ENCODE data around the gene SELENOI.

Gene SELENOI

DNA sequence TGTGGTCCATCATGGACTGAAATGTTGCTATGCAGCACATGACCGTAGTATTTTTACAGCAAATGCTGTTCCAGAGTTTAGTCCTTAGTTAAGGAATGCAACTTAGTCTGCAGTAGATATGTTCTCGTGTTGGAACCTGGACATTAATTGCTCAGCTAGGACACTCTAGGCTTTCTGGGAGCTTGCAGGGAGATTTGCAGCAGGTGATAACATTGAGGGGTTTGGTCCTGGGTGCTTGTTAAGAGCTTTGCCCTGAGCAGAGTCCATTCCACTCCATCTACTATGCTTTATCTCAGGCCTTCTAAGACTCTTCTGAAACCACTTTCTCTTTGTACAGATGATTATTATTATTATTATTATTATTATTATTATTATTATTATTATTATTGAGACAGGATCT, 82.9 kb downstream of the SELENOI start:
- Histone ChIP-seq H3K27me3 (ENCODE audit: low read length) (no peaks in the 10 kb centered on the region), H3K36me3 (ENCODE audit: low read length) (no peaks in the 10 kb centered on the region), H2AFZ (ENCODE audit: low read depth, low read length, severe bottlenecking) (no peak overlapping the region), H3K4me3 (ENCODE audit: insufficient read depth, low read length, poor library complexity, severe bottlenecking) (no peak overlapping the region), H3K9me3 (ENCODE audit: insufficient read depth, low read length) (no peaks in the 10 kb centered on the region), H3K27ac (ENCODE audit: low read depth, low read length) (no peak overlapping the region), H4K20me1 (ENCODE audit: low read depth, low read length) (no peaks in the 10 kb centered on the region), H3K4me2 (ENCODE audit: low read depth, low read length, poor library complexity, severe bottlenecking) (no peak overlapping the region), H3K79me2 (ENCODE audit: insufficient read depth, low read length) (no peaks in the 10 kb centered on the region), H3F3A (ENCODE audit: insufficient read depth) (no peaks in the 10 kb centered on the region), H3K9me2 (replicated peaks; ENCODE audit: insufficient read depth, low read length) (no peaks in the 10 kb centered on the region), H3K9ac (ENCODE audit: low read length) (no peak overlapping the region)
- TF ChIP-seq, protein P1, sequence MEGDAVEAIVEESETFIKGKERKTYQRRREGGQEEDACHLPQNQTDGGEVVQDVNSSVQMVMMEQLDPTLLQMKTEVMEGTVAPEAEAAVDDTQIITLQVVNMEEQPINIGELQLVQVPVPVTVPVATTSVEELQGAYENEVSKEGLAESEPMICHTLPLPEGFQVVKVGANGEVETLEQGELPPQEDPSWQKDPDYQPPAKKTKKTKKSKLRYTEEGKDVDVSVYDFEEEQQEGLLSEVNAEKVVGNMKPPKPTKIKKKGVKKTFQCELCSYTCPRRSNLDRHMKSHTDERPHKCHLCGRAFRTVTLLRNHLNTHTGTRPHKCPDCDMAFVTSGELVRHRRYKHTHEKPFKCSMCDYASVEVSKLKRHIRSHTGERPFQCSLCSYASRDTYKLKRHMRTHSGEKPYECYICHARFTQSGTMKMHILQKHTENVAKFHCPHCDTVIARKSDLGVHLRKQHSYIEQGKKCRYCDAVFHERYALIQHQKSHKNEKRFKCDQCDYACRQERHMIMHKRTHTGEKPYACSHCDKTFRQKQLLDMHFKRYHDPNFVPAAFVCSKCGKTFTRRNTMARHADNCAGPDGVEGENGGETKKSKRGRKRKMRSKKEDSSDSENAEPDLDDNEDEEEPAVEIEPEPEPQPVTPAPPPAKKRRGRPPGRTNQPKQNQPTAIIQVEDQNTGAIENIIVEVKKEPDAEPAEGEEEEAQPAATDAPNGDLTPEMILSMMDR (IDR thresholded peaks at IDR 0.05; ENCODE audit: insufficient read depth, low read length, poor library complexity, severe bottlenecking): no peak
- TF ChIP-seq EZH2phosphoT487 (conservative IDR thresholded peaks at IDR 0.05; ENCODE audit: low read length): no peak

DNA sequence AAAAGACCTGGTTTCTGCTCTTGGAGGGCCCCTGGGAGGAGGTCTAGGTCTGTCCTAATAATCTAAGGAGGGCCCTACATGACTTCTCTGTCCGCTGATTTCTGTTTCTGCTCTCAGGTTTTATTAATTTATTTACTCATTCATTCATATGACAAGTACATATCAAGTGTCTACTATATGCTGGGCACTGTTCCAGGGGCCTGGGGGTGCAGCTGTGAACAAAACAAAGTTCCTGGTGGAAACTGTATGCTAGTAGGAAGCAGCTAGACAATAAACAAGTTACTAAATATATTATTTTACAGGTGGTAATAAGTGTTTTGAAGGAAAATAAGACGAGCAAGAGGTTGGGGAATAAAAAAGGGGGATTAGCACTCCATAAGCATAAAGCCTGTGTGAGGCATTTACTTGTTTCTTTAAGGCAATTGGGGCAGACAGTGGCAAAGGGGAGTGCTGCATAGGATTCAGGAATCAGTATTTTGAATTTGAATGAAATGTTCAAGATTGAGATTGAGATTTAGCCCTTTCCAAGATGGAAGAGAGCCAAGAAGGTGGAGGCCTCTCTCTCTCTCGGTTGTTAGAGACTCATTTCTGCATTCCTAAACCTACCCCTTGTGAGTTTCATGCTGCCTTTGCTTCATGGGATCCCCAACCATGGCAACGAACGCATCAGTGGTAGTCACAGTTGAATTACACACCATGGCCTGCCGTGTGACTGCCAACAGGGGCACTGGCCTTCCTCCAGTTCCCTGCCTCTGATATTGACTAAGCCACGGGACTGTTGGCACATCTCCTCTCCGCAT, 84.0 kb downstream of the SELENOI start:
- H2AFZ ChIP-seq (ENCODE audit: low read depth, low read length, severe bottlenecking): no peak overlapping the region

DNA sequence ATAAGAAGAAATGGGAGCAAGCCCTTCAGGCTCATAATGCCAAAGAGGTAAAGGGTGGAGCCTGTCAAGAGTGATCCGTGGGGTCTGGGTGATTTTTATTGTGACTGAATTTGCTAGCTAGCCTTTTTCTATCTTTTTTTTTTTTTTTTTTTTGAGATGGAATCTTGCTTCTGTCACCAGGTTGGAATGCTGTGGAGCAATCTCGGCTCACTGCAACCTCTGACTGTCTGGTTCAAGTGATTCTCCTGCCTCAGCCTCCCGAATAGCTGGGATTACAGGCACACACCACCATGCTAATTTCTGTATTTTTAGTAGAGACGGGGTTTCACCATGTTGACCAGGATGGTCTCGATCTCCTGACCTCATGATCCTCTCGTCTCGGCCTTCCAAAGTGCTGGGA, 84.9 kb downstream of the SELENOI start:
- Histone ChIP-seq H2AFZ (ENCODE audit: low read depth, low read length, severe bottlenecking) (no peak overlapping the region), H3K27me3 (ENCODE audit: low read length) (no peaks in the 10 kb centered on the region), H3K4me3 (ENCODE audit: insufficient read depth, low read length, poor library complexity, severe bottlenecking) (no peak overlapping the region), H3K9me2 (replicated peaks; ENCODE audit: insufficient read depth, low read length) (no peaks in the 10 kb centered on the region), H3K4me2 (ENCODE audit: low read depth, low read length, poor library complexity, severe bottlenecking) (no peak overlapping the region), H3K9me3 (ENCODE audit: insufficient read depth, low read length) (no peaks in the 10 kb centered on the region), H3K27ac (ENCODE audit: low read depth, low read length) (no peak overlapping the region), H4K20me1 (ENCODE audit: low read depth, low read length) (no peaks in the 10 kb centered on the region), H3K9ac (ENCODE audit: low read length) (no peak overlapping the region), H3K36me3 (ENCODE audit: low read length) (no peaks in the 10 kb centered on the region), H3F3A (ENCODE audit: insufficient read depth) (no peaks in the 10 kb centered on the region), H3K79me2 (ENCODE audit: insufficient read depth, low read length) (no peaks in the 10 kb centered on the region)
- no peak for TF ChIP-seq EZH2phosphoT487 (conservative IDR thresholded peaks at IDR 0.05; ENCODE audit: low read length)
- TF ChIP-seq, protein P1 (IDR thresholded peaks at IDR 0.05; ENCODE audit: insufficient read depth, low read length, poor library complexity, severe bottlenecking): no peak

More for the DNA sequence above, 84.0 kb downstream of the SELENOI start:
- Histone ChIP-seq H3K9ac (ENCODE audit: low read length) (no peak overlapping the region), H3F3A (ENCODE audit: insufficient read depth) (no peaks in the 10 kb centered on the region), H3K9me3 (ENCODE audit: insufficient read depth, low read length) (no peaks in the 10 kb centered on the region), H3K79me2 (ENCODE audit: insufficient read depth, low read length) (no peaks in the 10 kb centered on the region), H3K27ac (ENCODE audit: low read depth, low read length) (no peak overlapping the region), H3K36me3 (ENCODE audit: low read length) (no peaks in the 10 kb centered on the region), H3K4me3 (ENCODE audit: insufficient read depth, low read length, poor library complexity, severe bottlenecking) (no peak overlapping the region), H3K4me2 (ENCODE audit: low read depth, low read length, poor library complexity, severe bottlenecking) (no peak overlapping the region), H4K20me1 (ENCODE audit: low read depth, low read length) (no peaks in the 10 kb centered on the region), H3K9me2 (replicated peaks; ENCODE audit: insufficient read depth, low read length) (no peaks in the 10 kb centered on the region), H3K27me3 (ENCODE audit: low read length) (no peaks in the 10 kb centered on the region)
- TF ChIP-seq EZH2phosphoT487 (conservative IDR thresholded peaks at IDR 0.05; ENCODE audit: low read length): no peak
- TF ChIP-seq, protein P1 (IDR thresholded peaks at IDR 0.05; ENCODE audit: insufficient read depth, low read length, poor library complexity, severe bottlenecking): no peak
